Activated CD8-positive, alpha-beta memory T cell treated with anti-CD3 and anti-CD28 coated beads, Interleukin-2, amount 50 U/mL, for 24 hours (primary cell): ENCODE results near the gene ALDH1A3.
"Not testable (repeated sequence)": the region's sequence is repeated elsewhere in the genome, so short reads cannot be mapped to it uniquely, and the experiment has no call there.

Experiments
- DNase-seq: peaks from one replicate; pipeline ENCODE4 v3.0.0-alpha.2; 2020; ENCODE audit errors: extremely low read depth

The ALDH1A3 gene

DNA sequence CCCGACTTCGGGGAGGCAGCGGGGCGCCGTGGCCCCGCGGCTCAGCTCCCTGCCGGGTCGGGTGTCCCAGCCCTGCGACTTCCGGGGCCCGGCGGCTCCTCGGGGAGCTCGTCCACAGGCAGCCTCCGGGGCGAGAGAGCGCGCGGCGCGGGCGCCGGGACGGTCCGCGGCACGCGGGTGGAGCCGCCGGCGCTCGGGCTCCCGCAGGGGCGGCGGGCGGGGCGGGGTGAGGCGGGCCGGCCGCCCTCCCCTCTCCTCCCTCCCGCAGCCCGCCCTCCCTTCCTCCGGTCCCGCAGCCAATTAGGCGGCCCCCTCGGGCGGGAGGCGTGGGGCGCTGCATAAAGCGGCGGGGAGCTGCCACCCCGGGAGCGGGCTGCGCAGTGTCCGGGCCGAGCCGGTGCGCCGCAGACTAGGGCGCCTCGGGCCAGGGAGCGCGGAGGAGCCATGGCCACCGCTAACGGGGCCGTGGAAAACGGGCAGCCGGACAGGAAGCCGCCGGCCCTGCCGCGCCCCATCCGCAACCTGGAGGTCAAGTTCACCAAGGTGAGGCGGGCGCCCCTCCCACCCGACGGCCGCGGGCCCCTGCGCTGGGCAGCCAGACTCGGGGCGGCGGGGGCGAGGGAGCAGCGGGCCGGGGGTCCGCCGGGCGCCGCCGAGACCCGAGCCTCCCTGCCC is at the start of gene ALDH1A3:
TSS of gene ALDH1A3 (plus strand) at position 368 of the 675 bp plus-strand sequence. CDS start at position 445, 77 bp downstream.
- DNase-seq: no peak

- no peak for DNase-seq
These were observed 48.2 kb upstream of the ALDH1A3 start for GRCh38 chr15:100831467-100831866.

DNA sequence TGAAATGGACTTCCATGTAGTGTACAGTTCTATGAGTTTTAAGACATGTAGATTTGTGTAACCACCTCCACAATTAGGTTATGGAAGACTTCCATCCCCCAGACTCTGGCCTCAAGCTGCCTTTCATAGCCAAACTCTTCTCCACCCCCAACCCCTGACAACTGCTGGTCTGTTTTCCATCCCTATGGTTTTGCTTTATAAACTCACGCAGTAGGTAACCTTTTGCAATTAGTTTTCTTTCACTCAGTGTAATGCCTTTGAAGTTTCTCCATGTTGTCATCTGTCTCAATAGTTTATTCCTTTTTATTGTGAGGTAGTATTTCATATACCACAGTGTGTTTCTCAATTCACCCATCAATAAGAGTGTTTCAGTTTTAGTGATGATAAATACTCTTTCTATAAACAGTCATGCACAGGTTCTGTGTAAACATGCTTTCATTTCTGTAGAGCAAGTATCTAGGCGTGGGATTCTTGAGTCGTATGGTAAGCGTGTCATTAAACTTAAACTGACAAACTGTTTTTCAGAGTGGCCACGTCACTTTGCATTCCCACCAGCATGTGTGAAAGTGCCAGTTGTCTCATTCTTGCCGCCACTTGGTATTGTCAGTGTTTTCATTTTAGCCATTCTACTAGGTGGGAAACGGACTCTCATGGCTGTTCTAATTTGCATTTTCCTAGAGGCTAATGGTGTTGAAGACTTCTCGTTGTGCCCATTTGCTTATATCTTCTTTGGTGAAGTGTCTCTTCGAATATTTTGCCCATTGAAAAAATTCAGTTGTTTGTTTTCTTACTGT is 47.3 kb upstream of the ALDH1A3 start:
- no peak for DNase-seq

DNA sequence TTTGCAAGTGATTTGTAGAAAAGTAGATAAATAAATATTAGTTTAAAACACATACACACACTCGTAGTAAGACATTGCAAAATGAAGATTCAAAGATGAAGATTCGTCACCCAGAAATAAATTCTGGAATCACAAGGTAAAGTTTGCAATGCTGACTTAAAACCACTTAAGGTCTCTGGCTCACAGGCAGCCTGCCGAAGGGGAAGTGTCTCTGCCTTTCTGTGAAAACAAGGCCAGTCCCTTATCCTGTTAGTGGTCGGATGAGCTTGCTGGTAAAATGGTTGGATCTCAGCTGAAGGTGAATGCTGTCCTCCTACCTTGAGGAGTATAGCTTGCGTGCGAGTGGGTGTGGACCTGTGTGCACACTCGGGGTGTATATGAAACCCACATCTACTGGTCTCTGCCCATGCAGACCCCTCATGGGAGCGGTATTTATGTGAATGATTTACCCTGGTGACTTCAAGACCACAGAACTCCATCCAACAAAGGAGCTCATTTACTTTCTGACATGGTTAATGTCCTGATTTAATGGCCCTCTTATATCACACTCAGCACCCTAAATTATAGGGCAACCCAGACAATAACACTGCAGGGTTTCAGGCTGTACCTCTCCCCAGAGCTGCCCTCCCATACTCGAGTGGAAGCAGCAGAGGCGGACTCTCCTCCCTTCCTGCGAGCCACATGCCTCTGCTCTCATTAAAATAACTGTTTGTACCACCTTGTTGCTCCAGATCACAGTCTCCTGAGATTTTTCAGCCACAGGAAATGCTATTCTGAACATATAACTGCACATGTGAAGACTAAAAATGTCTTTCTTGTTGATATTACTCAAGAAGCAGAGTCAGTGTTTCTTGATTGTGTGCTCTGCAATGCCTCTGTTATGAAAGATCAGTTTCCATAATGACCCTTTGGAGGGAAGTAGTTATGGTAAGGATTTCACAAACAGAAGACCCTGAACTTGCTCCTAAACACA is 45.9 kb upstream of the ALDH1A3 start:
- no peak for DNase-seq

- no peak for DNase-seq
These were observed 44.9 kb upstream of the ALDH1A3 start for GRCh38 chr15:100834731-100835130.

GRCh38 chr15:100835636-100836035 is 44.0 kb upstream of the ALDH1A3 start:
- DNase-seq: no peak

DNA sequence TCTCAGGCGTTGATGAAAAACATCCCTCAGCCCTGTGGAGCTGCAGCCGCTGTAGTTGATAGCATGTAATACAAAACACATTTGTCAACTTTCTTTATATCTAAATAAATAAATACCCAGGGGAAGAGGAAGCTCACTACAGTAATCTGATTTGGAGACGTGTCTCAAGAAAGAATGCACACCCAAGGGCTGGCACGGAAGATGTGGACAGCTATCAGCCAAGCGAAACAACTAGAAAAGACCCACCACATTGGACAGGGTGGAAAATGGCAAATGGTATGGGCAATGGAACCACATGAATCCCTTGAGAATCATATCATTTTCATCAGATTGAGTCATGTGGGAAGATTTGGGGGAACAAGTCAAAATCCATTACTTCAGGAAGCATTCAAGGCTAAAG is 43.1 kb upstream of the ALDH1A3 start:
- no peak for DNase-seq

- no peak for DNase-seq
These were observed 38.2 kb upstream of the ALDH1A3 start for GRCh38 chr15:100841426-100841825.

DNA sequence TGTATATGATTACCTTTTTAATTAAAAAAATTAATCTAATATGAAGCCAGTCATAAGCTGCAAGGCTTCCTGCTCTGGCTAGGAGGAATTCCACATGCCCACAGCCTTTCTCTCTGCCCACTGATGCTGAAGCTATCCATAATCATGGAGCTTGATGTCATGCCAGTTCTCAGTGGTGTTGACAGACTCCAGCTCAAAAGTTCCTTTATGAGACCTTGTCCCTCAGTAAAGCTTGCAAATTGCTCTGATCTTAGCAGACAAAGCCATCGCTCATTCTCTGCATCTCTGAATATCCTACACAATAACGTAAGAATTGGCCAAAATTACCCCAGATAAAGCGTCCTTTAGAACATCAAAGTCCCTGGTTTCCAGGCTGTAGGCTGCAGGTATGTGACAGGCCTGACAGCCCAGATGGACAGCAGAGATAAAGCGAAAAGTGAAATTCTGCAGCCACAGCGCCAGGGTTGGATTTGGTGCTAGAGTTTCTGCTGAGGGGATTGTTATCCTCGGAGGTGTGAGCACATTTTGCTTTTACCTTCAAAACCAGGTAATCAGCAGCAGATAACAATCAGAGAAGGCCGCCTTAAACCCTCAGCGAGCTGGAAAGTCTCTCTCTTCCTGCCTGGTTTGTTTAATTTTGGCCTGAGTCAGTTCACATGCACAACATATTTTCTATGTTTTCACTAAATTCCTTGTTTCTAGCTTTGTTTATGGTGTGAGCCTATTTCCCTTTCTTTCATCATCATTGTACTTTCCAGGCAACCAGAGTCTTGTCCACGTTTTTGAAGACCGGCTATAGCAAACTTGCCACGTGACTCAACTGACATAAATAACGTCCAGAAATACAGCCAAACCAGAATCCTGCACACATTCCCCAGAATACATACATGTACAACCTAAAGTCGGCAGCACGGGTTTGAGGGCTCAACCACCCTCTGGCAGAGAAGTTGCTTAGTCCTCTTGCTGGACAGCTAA is 36.6 kb upstream of the ALDH1A3 start:
- no peak for DNase-seq

GRCh38 chr15:100844167-100844566 is 35.5 kb upstream of the ALDH1A3 start:
- DNase-seq: no peak

DNA sequence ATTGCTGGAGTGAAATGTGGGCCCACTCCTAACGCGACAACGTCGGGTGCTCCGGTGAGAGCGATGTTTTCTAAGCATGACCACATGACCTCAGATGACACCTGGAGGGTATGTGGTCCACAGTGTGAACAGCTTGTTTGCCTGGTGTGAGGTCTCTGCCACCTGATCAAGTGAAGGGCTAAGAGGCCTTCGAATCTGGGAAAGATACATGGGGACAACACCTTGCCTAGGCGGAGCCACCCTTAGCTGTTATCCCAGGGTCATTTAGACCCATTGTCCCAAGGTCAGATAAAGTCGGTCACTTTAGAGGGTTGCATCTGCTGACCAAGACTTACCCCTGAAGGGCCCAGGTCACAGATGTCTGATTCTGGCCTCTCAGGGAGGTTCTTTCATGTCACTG is 34.9 kb upstream of the ALDH1A3 start:
- no peak for DNase-seq

GRCh38 chr15:100847194-100847593 is 32.4 kb upstream of the ALDH1A3 start:
- DNase-seq: no peak

GRCh38 chr15:100849021-100849854 is 30.4 kb upstream of the ALDH1A3 start:
- no peak for DNase-seq

- no peak for DNase-seq
These were observed 29.8 kb upstream of the ALDH1A3 start for GRCh38 chr15:100849855-100850218.

DNA sequence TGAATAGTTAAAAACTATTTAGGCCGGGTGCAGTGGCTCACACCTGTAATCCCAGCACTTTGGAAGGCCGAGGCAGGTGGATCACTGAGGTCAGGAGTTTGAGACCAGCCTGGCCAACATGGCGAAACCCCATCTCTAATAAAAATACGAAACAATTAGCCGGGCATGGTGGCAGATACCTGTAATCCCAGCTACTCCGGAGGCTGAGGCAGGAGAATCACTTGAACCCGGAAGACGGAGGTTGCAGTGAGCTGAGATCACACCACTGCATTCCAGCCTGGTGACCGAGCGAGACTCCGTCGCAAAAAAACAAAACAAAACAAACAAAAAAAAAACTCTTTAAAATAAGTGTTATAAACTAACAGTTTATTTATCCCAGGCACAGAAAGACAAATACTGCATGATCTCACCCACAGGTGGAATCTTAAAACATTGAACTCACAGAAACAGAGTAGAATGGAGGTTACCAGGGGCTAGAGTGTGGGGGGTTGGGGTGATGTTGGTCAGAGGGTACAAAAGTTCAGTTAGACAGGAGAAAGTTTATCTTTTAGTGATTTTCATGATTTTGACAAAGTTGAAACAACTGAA is 28.1 kb upstream of the ALDH1A3 start:
- DNase-seq: not testable (repeated sequence)

- no peak for DNase-seq
These were observed 27.0 kb upstream of the ALDH1A3 start for GRCh38 chr15:100852630-100853029.

DNA sequence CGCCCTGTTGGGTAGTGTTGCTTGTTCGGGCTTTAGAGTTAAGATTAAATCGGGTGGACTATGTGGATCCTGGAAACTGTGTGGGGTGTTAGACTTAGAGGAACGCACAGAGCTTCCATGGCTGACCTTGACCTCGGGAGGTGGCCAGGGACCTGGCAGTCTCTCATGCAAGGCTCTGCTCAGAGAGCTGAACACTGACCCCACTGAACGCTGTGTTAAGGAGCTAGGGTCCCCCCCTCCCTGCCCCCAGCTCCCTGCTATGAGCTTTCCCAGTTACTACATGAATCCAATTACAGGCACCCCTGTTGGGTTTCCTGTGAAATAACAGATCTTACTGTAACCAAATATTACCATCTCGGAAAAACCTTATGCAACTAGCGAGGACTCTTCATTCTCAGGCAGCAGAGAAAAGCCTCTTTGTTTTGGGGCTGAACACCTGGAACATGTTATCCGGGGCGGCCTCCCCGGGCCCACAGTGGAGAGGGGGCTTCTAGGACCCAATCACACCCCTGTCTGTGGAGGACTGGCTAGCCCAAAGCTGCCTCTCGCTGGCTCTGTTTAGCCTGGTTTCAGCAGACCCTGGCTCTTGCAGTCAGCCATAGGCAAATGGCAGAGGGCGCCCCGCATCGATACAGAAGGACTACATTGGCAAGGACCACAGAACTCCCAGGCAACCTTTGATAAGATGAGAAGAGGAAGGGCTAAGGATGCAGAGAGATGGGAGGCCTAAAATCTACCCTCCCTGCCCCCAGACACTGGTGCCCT is 25.8 kb upstream of the ALDH1A3 start:
- DNase-seq: no peak

DNA sequence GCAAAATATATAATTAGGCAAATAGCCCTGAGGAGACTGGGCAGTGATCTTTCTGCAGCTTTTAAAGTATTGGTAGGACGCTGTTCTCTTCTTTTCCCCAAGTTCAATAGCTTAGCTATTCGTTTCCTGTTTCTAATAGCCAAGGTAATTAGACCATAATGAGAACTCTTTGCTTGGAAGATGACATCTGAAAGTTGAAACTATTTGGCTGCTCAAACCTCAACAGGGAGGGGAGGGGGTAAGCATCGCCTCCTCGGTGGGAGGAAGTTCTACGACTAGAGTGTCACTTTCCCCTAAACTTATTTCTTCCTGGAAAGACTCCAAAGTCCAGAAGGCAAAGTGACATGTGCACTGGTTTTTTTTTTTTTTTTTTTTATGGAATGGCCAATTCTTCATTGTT is 22.8 kb upstream of the ALDH1A3 start:
- DNase-seq: no peak

GRCh38 chr15:100858294-100858693 is 21.3 kb upstream of the ALDH1A3 start:
- no peak for DNase-seq
